GM12872 (cell line): Measurements from ENCODE around the gene BAIAP2L1.

Experiments used
- CTCF ChIP-seq: IDR thresholded peaks from 3 replicates; pipeline ENCODE4 v1.5.1; 2011; ENCODE audit warnings: low read depth, mild to moderate bottlenecking, low read length, moderate library complexity; ENCODE audit not compliant: insufficient read depth

Gene BAIAP2L1

DNA sequence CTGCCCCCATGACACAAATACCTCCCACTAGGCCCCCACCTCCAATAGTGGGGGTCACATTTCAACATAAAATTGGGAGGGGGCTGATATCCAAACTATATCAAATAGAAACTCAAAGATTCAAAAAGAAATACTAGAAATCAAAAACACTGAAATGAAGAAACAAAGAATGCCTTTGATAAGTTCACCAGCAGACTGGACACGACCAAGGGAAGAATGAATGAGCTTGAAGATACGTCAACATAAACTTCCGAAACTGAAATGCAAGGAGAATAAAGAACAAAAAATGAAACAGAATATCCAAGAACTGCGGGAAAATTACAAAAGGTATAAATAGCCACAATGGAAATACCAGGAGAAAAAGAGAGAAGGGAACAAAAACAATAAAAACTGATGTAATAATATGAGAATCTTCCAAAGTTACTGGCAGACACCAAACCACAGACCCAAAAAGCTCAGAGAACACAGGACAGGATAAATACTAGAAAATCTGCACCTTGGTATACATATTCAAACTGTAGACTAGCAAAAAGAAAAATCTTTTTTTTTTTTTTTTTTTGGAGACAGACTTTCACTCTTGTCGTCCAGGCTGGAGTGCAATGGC, 69.9 kb downstream of the BAIAP2L1 start:
- TF ChIP-seq CTCF: no peak

DNA sequence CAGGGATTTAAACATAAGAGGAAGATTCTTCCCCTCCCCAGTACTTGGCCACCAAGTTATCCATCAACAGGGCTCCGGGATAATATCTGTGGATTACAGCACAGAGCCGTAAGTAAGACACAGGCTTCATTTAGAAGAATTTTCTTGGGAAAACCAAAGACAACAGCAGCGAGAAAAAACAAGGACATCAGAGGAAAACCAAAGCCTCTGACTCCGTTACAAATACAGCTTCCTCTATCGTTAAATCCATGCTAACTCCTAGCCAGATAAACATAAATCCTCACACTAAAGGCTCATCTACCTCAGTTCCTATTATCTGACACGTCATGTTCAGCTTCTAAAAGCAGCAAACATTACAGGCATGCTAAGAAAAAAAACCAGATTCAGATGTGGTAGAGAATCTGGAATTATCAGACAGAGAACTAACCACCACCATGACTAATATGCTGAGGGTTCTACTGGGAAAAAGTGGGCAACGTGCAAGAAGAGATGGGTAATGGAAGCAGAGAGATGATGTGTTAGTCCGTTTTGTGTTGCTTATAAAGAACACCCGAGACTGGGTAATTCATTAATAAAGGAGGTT, 71.0 kb downstream of the BAIAP2L1 start:
- no peak for TF ChIP-seq CTCF

GRCh38 chr7:98329100-98329790, 71.6 kb downstream of the BAIAP2L1 start:
- TF ChIP-seq CTCF: no peak

- no peak for TF ChIP-seq CTCF
These were observed 76.1 kb downstream of the BAIAP2L1 start for GRCh38 chr7:98324782-98325181.

DNA sequence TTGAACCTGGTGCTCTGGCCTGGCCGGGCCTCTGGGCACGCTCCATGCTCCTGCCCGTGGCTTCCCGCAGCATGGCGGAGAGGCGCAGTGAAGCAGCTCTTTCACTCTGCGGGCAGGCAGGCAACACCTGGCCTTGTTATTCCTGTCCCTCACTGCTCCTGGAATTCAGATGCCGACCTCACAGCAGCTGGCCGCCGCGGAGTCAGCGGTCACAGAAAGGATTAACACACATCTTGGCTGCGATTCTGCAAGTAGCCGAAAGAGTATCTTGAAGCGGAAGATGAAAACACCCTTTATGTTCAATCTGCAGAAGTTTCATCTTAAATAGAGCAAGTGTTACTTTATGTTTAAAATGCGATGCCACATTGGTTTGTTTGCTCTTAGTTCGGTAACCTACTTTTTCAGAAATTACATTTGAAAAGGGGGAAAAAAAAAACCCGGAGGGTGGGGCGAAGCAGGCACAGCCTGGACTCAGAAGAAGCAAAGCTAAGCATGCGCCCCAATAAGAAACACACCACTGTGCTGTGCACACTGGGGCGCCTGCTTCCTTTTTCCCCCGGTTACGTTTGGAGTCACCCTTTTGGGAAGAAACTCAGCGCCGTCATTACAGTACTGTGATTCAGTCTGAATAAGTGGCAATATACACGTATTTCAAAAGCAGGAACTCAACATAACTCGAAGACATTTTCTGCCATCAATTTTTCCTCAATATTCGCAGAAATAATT, 77.1 kb downstream of the BAIAP2L1 start:
- no peak for TF ChIP-seq CTCF

GRCh38 chr7:98322331-98323270, 78.3 kb downstream of the BAIAP2L1 start:
- TF ChIP-seq CTCF: no peak
